NCI-H345 treated with DMSO at 0.1 percent for 48 hours (cell line): ENCODE data around the gene FAM209A.
"Not testable (repeated sequence)": the region's sequence is repeated elsewhere in the genome, so short reads cannot be mapped to it uniquely, and the experiment has no call there.

Source experiments
- DNase-seq: peaks from one replicate; lab custom pipeline; 2025; ENCODE audit not compliant: unreplicated experiment; lab: John Stamatoyannopoulos, UW

FAM209A gene

DNA sequence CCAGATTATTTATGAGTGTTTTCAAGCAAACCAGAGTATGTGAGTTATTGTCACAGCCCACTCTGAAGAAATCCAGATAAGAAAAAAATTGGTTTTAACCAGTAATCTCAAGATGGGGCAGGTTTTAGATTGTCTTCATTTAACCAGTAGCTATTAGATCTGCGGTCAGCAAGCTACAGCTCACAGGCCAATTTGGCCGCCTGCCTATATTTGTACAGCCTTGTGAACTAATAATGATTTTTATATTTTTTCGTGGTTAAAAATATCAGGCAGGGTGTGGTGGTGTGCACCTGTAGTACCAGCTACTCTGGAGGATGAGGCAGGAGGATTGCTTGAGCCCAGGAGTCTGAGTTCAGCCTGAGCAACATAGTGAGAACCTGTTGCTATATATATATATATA is 13.5 kb downstream of the FAM209A start:
- no peak for DNase-seq

- DNase-seq, result no peak
Measured at GRCh38 chr20:56540415-56540814, 15.9 kb downstream of the FAM209A start.

- no peak for DNase-seq
Measured at GRCh38 chr20:56542489-56543030, 18.0 kb downstream of the FAM209A start.

DNA sequence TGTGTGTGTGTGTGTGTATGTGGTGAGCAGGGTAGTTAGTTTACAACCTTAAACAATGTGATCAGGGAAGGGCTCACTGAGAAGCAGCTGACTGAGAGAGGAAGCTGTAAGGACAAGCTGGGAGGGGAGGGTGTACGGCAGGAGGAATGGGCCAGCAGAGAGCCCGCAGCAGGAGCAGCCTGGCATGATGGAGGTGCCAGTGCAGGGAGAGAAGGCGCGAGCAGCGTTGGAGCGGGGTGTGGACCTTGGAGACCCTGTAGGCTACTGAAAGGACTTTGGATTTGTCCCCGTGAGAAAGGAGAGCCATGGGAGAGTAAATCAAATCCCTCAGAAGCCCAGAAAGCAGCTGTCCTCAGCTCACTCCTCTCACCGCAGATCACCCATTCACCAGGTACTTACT is 27.0 kb downstream of the FAM209A start:
- DNase-seq, result no peak

GRCh38 chr20:56552911-56553629 is 28.5 kb downstream of the FAM209A start:
- DNase-seq, result no peak

GRCh38 chr20:56554869-56555268 is 30.3 kb downstream of the FAM209A start:
- peak; percentile 99 for DNase-seq

GRCh38 chr20:56558968-56559367 is 34.4 kb downstream of the FAM209A start:
- no peak for DNase-seq

GRCh38 chr20:56564526-56564925 is 40.0 kb downstream of the FAM209A start:
- not testable (repeated sequence) for DNase-seq

GRCh38 chr20:56565511-56565910 is 41.0 kb downstream of the FAM209A start:
- no peak for DNase-seq

- DNase-seq, result peak; percentile 75
Measured at GRCh38 chr20:56566621-56567020, 42.1 kb downstream of the FAM209A start.

- no peak for DNase-seq
Measured at GRCh38 chr20:56570832-56571231, 46.3 kb downstream of the FAM209A start.

DNA sequence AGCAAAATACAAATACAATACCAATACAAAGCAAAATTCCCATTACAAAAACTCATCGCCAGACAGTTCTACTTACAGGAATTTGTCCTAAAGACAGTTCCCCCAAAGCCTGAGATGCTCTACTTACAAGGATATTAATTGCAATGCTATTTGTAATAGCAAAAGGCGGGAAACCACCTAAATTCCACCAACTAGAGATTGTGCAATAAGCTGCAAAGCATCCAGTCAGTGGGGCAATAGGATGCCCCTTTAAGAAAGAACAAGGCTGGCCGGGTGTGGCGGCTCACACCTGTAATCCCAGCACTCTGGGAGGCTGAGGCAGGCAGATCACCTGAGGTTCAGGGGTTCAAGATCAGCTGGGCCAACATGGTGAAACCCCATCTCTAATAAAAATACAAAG is 47.6 kb downstream of the FAM209A start:
- DNase-seq, result no peak

DNA sequence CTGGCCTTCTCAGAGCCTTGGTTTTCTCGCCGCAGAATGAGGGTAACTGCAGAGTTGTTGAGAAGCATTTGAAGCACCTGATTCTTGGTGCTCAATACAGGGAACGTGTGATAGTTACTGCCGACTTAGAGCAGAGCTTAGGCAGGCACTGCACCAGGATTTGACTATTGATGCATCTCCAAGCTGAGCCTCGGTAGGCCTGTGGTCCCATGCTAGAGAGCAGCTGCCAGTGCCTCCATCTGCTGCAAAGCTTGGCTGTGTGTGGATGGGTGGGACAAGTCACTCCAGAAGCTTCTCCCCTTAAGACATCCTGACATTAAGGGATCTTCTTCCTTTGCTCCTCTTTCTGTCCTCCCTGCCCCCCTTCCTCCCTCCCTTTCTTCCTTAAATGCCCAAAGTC is 49.4 kb downstream of the FAM209A start:
- no peak for DNase-seq

GRCh38 chr20:56574531-56575142 is 50.1 kb downstream of the FAM209A start:
- DNase-seq, result no peak

- DNase-seq, result no peak
Measured at GRCh38 chr20:56575157-56575556, 50.6 kb downstream of the FAM209A start.
